Choroid plexus epithelial cell (primary cell): ENCODE measurements around the gene HCN3.

Source experiments
- DNase-seq: peaks from one replicate; pipeline ENCODE4 v3.0.0-alpha.2; 2010; ENCODE audit warnings: low read depth
- H3K4me3 ChIP-seq: 2 replicates; pipeline ENCODE4 v1.5.1; 2011; ENCODE audit warnings: low read depth, mild to moderate bottlenecking, control low read depth, low read length, moderate library complexity
- CTCF ChIP-seq: conservative IDR thresholded peaks from 2 replicates; pipeline ENCODE4 v1.5.1; 2011; ENCODE audit warnings: low read depth, mild to moderate bottlenecking, control low read depth, inconsistent platforms, low read length, moderate library complexity

The HCN3 gene

GRCh38 chr1:155266553-155266952, 10.7 kb upstream of the HCN3 start:
- TF ChIP-seq CTCF, result no peak
- H3K4me3 ChIP-seq, result no peak overlapping the region
- DNase-seq, result no peak

GRCh38 chr1:155267373-155267772, 9.9 kb upstream of the HCN3 start:
- no peak overlapping the region for H3K4me3 ChIP-seq
- TF ChIP-seq CTCF, result no peak
- no peak for DNase-seq

GRCh38 chr1:155268630-155269029, 8.6 kb upstream of the HCN3 start:
- no peak overlapping the region for H3K4me3 ChIP-seq
- DNase-seq, result no peak
- TF ChIP-seq CTCF, result no peak

- TF ChIP-seq CTCF, result no peak
- no peak for DNase-seq
- H3K4me3 ChIP-seq, result no peak overlapping the region
These were observed 7.9 kb upstream of the HCN3 start for GRCh38 chr1:155269381-155269780.

DNA sequence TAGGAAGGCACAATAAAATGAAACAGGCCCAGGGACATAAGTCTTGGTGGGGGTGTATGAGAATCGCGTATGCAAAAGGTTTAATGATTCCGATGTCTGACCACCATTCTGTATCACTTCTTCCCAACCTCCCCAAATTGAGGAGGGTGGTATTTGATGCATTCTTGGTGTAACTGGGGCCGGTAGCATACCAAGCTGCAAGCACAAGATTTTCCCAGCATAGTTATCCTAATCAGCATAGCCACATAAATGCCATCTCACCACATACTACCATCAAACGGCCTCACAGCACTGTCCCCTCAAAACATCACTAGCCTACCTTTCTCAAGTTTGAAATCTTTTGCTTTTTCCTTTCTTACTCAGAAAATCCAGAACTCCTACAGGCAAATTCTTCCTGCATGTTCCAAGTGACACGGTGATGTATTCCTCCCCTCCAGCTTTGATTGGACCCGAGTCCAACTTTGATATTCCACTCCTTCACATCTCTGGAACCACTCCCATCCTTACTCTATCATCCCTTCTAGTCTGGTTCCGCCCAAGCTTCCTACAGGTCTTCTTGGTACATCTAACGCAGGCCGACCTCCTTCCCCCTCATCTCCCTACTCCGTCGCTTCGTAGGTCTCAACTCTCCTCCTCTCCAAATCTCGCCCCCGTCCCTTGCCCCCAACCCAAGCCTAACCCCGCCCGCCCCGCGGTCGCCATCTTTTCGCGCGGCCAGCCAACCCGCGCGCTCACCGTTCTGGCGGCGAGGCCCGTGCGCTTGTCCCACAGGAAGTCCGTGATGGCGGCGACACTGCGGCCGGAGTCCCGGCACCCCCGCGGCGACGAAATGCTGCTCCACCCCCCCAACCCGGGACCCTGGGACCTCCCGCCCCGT, 4.6 kb upstream of the HCN3 start:
- TF ChIP-seq CTCF, result no peak
- peak; percentile 79 for DNase-seq

GRCh38 chr1:155273343-155274245, 3.7 kb upstream of the HCN3 start, which contains the start of gene CLK2:
Gene CLK2, minus strand, starts transcription at chr1:155273504. Its CDS starts 2,527 bp downstream, at chr1:155270977.
- no peak for TF ChIP-seq CTCF
- DNase-seq, result peak; percentile 95
- peak within 1 kb of the TSS; percentile 93 for H3K4me3 ChIP-seq

More for the DNA sequence above, 4.6 kb upstream of the HCN3 start:
- peak overlapping the region; percentile 93 for H3K4me3 ChIP-seq
